Measurements from ENCODE around the gene SIPA1L3. TPM values are rescaled to one million over a fixed set of nuclear protein-coding genes. Genes with fewer than 3 reads are reported as not detected.

SIPA1L3 gene
- total RNA-seq, 3 donors from 2014 or later, result 93.6 to 173 (median 144) TPM

DNA sequence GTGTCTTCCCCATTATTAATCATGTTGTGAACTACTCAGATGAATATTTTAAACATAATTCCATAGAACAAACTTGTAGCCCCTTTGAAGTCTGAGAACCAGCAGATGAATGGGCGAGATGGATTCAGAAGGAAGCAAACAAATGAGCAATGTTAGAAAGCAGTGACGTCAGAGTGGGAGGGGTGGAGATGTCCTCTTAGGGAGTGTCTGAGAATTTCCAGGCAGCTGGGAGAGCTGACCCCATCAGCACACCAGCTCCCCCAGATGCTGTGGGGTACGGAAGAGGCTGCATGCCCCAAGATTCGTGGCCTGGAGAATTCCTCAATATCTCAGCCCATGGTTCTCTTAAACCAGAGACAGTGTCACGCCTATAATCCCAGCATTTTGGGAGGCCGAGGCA, 248.4 kb downstream of the SIPA1L3 start:
- TF ChIP-seq, protein P1, sequence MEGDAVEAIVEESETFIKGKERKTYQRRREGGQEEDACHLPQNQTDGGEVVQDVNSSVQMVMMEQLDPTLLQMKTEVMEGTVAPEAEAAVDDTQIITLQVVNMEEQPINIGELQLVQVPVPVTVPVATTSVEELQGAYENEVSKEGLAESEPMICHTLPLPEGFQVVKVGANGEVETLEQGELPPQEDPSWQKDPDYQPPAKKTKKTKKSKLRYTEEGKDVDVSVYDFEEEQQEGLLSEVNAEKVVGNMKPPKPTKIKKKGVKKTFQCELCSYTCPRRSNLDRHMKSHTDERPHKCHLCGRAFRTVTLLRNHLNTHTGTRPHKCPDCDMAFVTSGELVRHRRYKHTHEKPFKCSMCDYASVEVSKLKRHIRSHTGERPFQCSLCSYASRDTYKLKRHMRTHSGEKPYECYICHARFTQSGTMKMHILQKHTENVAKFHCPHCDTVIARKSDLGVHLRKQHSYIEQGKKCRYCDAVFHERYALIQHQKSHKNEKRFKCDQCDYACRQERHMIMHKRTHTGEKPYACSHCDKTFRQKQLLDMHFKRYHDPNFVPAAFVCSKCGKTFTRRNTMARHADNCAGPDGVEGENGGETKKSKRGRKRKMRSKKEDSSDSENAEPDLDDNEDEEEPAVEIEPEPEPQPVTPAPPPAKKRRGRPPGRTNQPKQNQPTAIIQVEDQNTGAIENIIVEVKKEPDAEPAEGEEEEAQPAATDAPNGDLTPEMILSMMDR (IDR thresholded peaks at IDR 0.05), result no peak
- intact Hi-C loops (cut with DNase I, micrococcal nuclease), result no loop called here
- Histone ChIP-seq H3K36me3 (ENCODE audit: low read depth) (no peaks in the 10 kb centered on the region), H3K4me1 (ENCODE audit: low read depth) (no peaks in the 10 kb centered on the region), H3K4me3 (no peak overlapping the region), H3K9me3 (no peaks in the 10 kb centered on the region)
- no peak for DNase-seq
- ATAC-seq, result no peak

DNA sequence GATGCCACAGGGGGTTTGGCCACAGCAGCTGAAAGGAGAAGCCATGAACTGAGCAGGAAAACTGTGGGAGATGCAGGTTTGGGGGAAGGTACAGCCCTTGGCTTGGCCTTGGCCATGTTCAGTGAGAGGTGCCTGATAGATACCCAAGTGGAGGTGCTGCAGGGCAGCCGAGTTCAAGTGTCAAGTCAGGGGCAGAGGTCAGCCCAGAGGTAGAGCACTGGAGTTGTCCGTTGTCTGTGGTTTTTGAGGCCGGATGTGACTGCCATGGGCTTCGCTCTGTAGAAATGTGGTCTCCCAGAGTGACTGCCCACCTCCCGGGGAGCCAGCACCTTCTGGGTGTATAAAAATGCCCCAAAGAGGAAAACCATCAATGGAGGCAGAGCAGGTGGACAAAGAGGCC, 251.7 kb downstream of the SIPA1L3 start:
- H3K36me3 ChIP-seq (ENCODE audit: low read depth), result peaks cover 13% of the 10 kb centered on the region
- peaks cover 10% of the 10 kb centered on the region for H3K9me3 ChIP-seq
- H3K4me1 ChIP-seq (ENCODE audit: low read depth), result no peaks in the 10 kb centered on the region
- DNase-seq (no peak), ATAC-seq (no peak)
- intact Hi-C loops (cut with DNase I, micrococcal nuclease), result no loop called here
- no peak overlapping the region for H3K4me3 ChIP-seq
- TF ChIP-seq, protein P1 (IDR thresholded peaks at IDR 0.05), result no peak

DNA sequence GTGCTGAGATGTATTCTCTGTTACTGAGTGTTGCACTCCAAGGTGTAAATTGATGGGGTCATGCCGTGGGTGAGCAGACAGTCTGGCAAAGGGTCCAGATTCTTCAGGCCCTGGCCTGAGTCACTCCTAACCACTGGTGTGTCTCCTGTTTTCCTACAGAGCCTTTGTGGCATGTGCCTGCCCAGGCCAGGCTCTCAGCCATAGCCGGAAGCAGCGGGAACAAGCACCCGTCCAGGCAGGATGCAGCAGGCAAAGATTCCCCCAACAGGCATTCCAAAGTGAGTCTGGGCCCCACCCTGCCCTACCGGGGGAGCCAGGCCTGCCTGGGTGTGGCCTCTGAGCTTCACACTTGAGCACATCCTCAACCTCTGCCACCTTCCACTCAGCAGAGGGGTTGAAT, 255.1 kb downstream of the SIPA1L3 start:
- Histone ChIP-seq H3K36me3 (ENCODE audit: low read depth) (peaks cover 19% of the 10 kb centered on the region), H3K4me1 (ENCODE audit: low read depth) (no peaks in the 10 kb centered on the region), H3K9me3 (peaks cover 10% of the 10 kb centered on the region), H3K4me3 (no peak overlapping the region)
- TF ChIP-seq, protein P1 (IDR thresholded peaks at IDR 0.05), result no peak
- intact Hi-C loops (cut with DNase I, micrococcal nuclease), result no loop called here
- DNase-seq (no peak), ATAC-seq (no peak)

DNA sequence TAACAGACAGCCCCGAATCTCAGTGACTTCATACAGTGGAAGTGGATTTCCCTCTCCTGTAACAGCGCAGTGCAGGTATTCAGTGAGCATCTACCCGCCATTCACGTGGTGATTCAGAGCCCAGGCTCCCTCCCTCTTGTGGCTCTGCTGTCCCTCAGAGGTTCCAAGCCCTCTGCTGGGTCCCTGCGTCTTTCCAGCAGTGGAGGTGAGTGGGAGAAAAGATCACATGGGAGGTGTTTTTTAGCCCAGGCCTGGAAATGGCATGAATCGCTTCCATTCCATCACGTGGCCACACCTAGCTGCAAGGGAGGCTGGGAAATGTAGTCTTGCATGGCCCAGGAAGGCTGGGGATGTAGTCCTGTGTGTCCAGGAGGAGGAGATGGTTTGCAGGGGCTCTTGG, 255.6 kb downstream of the SIPA1L3 start:
- Histone ChIP-seq H3K36me3 (ENCODE audit: low read depth) (peaks cover 19% of the 10 kb centered on the region), H3K4me3 (no peak overlapping the region), H3K9me3 (peaks cover 10% of the 10 kb centered on the region), H3K4me1 (ENCODE audit: low read depth) (no peaks in the 10 kb centered on the region)
- TF ChIP-seq, protein P1 (IDR thresholded peaks at IDR 0.05), result no peak
- ATAC-seq, result no peak
- no peak for DNase-seq
- intact Hi-C loops (cut with DNase I, micrococcal nuclease), result no loop called here

DNA sequence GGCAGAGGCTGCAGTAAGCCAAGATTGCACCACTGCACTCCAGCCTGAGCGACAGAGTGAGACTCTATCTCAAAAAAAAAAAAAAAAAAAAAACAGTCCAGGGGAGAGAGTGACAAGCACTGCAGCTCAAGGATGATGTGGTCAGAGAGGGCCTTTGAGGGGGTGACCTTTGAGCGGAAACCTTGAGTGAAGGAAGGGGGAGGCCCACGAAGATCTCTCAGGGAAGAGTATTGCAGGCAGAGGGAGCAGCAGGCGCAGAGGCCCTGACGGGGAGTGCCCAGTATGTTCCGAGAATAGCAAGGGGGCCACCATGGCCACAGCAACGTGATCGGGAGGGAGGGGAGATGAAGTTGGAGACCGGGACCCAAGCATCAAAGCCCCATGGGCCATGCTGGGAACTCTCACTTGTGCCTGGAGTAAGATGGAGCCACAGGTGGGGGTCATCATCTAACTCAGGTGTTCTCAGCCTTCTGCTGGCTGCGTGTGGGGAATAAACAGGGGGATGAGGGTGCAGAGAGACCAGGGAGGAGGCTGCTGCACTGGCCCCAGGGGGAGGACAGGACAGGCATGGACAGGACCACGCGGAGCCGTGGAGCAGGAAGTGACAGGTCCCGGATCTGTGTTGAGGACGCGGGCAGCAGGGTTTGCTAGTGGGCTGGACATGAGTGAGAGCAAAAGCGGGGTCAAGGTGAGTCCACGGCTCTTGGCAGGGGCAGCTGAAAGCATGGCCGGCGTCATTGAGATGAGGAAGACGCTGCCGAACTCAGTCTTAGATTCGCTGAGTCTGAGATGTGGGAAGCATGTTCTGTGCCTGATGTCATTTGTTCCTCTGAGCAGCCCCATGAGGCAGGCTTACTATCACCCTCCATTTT, 256.6 kb downstream of the SIPA1L3 start:
- Histone ChIP-seq H3K4me3 (no peak overlapping the region), H3K4me1 (ENCODE audit: low read depth) (no peaks in the 10 kb centered on the region), H3K36me3 (ENCODE audit: low read depth) (peaks cover 19% of the 10 kb centered on the region), H3K9me3 (peaks cover 10% of the 10 kb centered on the region)
- intact Hi-C loops (cut with DNase I, micrococcal nuclease), result no loop called here
- TF ChIP-seq, protein P1 (IDR thresholded peaks at IDR 0.05), result no peak
- ATAC-seq, result no peak
- DNase-seq, result no peak
